GM19467 (cell line): Measurements from ENCODE around the gene SCRN1.

ENCODE experiments used
- ATAC-seq: cut with Tn5 transposase; IDR thresholded peaks from one replicate; pipeline ENCODE4 v1.9.1; 2021; ENCODE audit warnings: mild to moderate bottlenecking, moderate library complexity; ENCODE audit not compliant: unreplicated experiment

Gene SCRN1

GRCh38 chr7:29989257-29989995, at the start of gene SCRN1:
Gene SCRN1 (minus strand): TSS chr7:29989801. CDS start chr7:29969067, 20,734 bp downstream.
- peak; percentile 34 for ATAC-seq

- ATAC-seq, result no peak
These were observed 48.8 kb upstream of the SCRN1 start for GRCh38 chr7:30038196-30038980.

- ATAC-seq, result no peak
These were observed 46.6 kb upstream of the SCRN1 start for GRCh38 chr7:30036220-30036619.

- no peak for ATAC-seq
These were observed 44.9 kb upstream of the SCRN1 start for GRCh38 chr7:30034501-30034900.

- no peak for ATAC-seq
These were observed 42.9 kb upstream of the SCRN1 start for GRCh38 chr7:30032310-30033125.

GRCh38 chr7:30029696-30030095, 40.1 kb upstream of the SCRN1 start:
- no peak for ATAC-seq

GRCh38 chr7:30028749-30029635, 39.4 kb upstream of the SCRN1 start:
- ATAC-seq, result peak; percentile 12

GRCh38 chr7:30028216-30028748, 38.7 kb upstream of the SCRN1 start, which contains the start of gene PLEKHA8:
Gene PLEKHA8 (plus strand): TSS chr7:30028412. CDS start chr7:30028763, 351 bp downstream.
- ATAC-seq, result peak; percentile 44

GRCh38 chr7:30027740-30028215, 38.2 kb upstream of the SCRN1 start:
- ATAC-seq, result peak; percentile 1

GRCh38 chr7:30027065-30027456, 37.5 kb upstream of the SCRN1 start:
- ATAC-seq, result no peak

GRCh38 chr7:30026229-30027064, 36.8 kb upstream of the SCRN1 start, which contains the start of gene FKBP14:
Gene FKBP14 (minus strand): TSS chr7:30026702. CDS start chr7:30026508, 194 bp downstream.
- peak; percentile 79 for ATAC-seq

- ATAC-seq, result no peak
These were observed 33.9 kb upstream of the SCRN1 start for GRCh38 chr7:30023524-30023923.

GRCh38 chr7:30022991-30023390, 33.4 kb upstream of the SCRN1 start:
- ATAC-seq, result no peak

GRCh38 chr7:30020535-30020934, 30.9 kb upstream of the SCRN1 start:
- no peak for ATAC-seq

- no peak for ATAC-seq
These were observed 30.4 kb upstream of the SCRN1 start for GRCh38 chr7:30019960-30020359.

GRCh38 chr7:30019387-30019786, 29.8 kb upstream of the SCRN1 start:
- ATAC-seq, result no peak

GRCh38 chr7:30018451-30018850, 28.9 kb upstream of the SCRN1 start:
- no peak for ATAC-seq

GRCh38 chr7:30012757-30013156, 23.2 kb upstream of the SCRN1 start:
- no peak for ATAC-seq

GRCh38 chr7:30010021-30010420, 20.4 kb upstream of the SCRN1 start:
- ATAC-seq, result no peak
